SH-SY5Y (cell line): ENCODE measurements around the gene NHLRC2.

Source experiments
- GATA2 ChIP-seq: IDR thresholded peaks from 2 replicates; pipeline ENCODE4 v1.6.1; 2011; ENCODE audit warnings: mild to moderate bottlenecking, low read depth, low read length
- GATA3 ChIP-seq: IDR thresholded peaks from 2 replicates; pipeline ENCODE4 v1.6.1; 2011; ENCODE audit warnings: low read depth, mild to moderate bottlenecking, low read length, moderate library complexity

Gene NHLRC2

GRCh38 chr10:113914956-113915355 is 60.5 kb downstream of the NHLRC2 start:
- no peak for TF ChIP-seq GATA3
- TF ChIP-seq GATA2 = no peak

GRCh38 chr10:113915540-113915939 is 61.1 kb downstream of the NHLRC2 start:
- TF ChIP-seq GATA2 (no peak), GATA3 (no peak)

GRCh38 chr10:113916053-113916452 is 61.6 kb downstream of the NHLRC2 start:
- no peak for TF ChIP-seq GATA3
- no peak for TF ChIP-seq GATA2

GRCh38 chr10:113917636-113918035 is 63.2 kb downstream of the NHLRC2 start:
- TF ChIP-seq GATA3 = no peak
- no peak for TF ChIP-seq GATA2

DNA sequence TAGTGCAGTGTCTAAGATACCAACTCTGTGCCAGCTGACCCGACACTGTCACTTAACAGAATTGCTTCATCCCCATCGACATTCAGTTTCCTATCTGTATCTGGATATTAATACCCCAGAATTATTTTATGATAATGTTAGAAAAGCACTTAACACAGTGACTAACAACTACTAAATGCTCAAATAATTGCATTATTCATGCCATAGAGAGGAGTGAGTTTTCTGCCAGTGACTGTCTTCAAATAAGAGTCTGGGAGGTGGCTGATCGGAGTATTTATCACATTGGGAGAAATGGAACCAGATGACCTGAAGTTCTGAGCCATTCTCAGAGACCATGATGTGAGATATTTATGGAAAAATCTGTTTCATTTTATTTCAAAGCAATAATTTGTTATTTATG is 65.7 kb downstream of the NHLRC2 start:
- TF ChIP-seq GATA3 = no peak
- no peak for TF ChIP-seq GATA2

DNA sequence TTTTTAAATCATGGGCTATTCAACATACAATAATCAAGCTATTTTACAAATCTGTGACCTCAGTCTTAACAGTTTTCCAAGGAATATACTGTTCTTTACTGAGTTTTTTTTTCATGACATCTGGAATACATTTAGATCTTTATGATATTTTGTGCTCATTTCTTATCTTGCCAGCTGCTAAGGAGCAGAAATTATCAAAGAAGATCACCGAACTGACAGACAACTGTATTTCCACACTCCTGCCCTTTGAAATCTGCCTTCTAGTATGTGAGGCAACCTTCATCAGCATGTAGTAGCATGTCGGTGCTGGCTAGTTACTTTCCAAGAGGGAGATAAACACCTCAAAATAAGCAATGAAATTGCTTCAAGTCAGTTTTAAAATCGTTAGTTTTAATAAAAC is 66.4 kb downstream of the NHLRC2 start:
- peak; percentile 68 for TF ChIP-seq GATA3
- TF ChIP-seq GATA2 = peak; percentile 44; the same call in 1 of the 2 replicates

- TF ChIP-seq GATA2 = no peak
- no peak for TF ChIP-seq GATA3
Observed at GRCh38 chr10:113921561-113922370, 67.3 kb downstream of the NHLRC2 start.

- TF ChIP-seq GATA2 (no peak), GATA3 (no peak)
Observed at GRCh38 chr10:113922787-113923570, 68.5 kb downstream of the NHLRC2 start.

- TF ChIP-seq GATA3 (no peak), GATA2 (no peak)
Observed at GRCh38 chr10:113924186-113924585, 69.7 kb downstream of the NHLRC2 start.

- TF ChIP-seq GATA2 (no peak), GATA3 (no peak)
Observed at GRCh38 chr10:113924664-113925063, 70.2 kb downstream of the NHLRC2 start.

DNA sequence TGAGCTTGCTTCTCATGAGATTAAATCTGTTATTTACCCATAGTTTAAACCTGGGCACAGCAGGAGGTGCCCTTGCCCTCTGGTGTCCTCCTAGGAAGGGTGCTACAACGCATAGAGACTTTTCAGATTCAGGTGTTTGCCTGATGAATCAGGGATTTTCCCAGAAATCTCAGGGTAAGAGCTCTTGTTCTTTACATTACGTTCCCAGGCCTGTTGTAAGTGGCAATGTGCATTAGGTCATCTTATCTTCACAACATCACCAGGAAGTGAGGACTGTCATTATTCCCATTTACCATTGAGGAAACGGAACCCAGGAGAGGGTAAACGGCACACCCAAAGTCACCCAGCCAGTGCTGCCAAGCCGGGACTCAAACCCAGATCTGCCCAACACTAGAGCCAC is 73.0 kb downstream of the NHLRC2 start:
- TF ChIP-seq GATA2 = no peak
- no peak for TF ChIP-seq GATA3

DNA sequence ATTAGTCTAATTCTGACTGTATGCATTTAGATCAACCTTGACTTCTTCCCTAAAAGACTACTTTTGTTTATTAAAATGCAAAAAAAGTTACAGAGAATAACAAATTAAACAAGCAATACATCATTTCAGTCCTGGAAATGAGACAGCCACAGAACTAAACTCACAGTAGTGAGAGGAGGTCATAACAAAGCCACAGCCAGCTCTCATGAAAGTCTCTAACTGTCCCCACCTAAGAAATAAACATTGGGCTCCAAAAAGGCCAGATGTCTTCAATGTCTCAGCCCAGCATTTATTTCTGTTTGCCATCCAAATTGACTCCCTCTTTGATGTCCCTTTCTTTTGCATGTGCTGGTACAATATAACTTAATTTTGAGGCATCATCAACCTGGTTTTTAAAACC is 74.4 kb downstream of the NHLRC2 start:
- TF ChIP-seq GATA3 (no peak), GATA2 (no peak)

DNA sequence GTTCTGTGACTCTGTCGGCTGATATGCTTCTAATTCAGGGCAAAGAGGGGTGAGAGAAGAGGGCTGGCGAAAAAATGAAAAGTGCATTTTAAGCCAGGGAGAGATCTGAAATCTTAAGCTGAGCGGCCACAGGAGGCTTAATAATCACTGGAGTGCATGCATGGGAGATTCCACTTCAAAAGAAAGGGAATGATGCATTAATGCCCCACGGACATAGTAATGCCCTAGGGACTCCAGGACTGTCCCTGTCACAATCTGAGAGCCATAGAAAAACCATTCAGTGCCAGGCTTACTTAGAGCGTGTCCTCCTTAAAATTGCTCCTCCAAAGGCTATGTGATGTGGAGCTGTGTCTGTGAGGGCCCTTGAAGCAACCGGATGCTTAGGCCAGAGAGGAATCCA is 75.1 kb downstream of the NHLRC2 start:
- TF ChIP-seq GATA2 (no peak), GATA3 (no peak)

DNA sequence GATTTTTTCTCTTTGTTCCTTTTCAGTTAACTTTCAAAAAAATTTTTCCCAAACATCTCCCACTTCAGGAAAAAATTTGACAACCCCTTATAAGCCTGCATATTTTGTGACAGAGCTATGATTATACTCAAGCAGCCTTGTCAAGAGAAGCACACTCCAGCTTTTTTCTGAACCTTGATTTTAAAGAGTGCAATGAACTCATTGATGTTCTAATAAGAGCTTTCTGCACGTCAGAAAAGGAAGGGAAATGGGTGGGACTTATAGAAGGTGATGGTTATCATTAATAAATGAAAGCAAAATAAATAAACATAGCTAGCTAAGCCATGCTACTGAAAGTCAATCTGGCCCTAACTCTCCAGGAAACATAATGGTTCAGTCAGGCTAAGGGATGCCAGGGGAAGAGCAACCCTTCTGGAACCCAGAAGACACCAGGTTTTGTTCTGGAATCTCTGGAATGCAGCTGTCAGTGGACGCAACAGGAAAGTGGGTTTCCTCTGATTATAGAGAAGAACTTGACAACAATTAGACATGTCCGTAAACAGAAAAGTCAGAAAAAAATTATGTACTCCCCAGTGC is 76.1 kb downstream of the NHLRC2 start:
- TF ChIP-seq GATA3 (no peak), GATA2 (no peak)
